Neuronal stem cell (in vitro differentiated cells): Measurements from ENCODE around the gene PIK3CG.

Source experiments
- DNase-seq: peaks from one replicate; pipeline ENCODE4 v3.0.0-alpha.2; 2013; ENCODE audit warnings: low spot score
- H2AFZ ChIP-seq: one replicate; pipeline ENCODE4 v1.6.1; 2013; ENCODE audit warnings: mild to moderate bottlenecking, low read length, inconsistent platforms
- H2AK5ac ChIP-seq: 2 replicates; pipeline ENCODE4 v1.6.1; 2013; ENCODE audit warnings: low read depth, mild to moderate bottlenecking, inconsistent platforms, low read length, moderate library complexity, mixed read lengths
- H2BK120ac ChIP-seq: 2 replicates; pipeline ENCODE4 v1.6.1; 2013; ENCODE audit warnings: low read depth, mild to moderate bottlenecking, inconsistent platforms, low read length, moderate library complexity, mixed read lengths
- H2BK12ac ChIP-seq: one replicate; pipeline ENCODE4 v1.6.1; 2013; ENCODE audit warnings: low read length, inconsistent platforms
- H2BK15ac ChIP-seq: 2 replicates; pipeline ENCODE4 v1.6.1; 2013; ENCODE audit warnings: mild to moderate bottlenecking, low read length, inconsistent platforms, mixed read lengths
- H2BK5ac ChIP-seq: one replicate; pipeline ENCODE4 v1.6.1; 2013; ENCODE audit warnings: inconsistent platforms, mild to moderate bottlenecking, low read length, moderate library complexity
- H3K14ac ChIP-seq: one replicate; pipeline ENCODE4 v1.6.1; 2013; ENCODE audit warnings: low read length, inconsistent platforms
- H3K18ac ChIP-seq: 2 replicates; pipeline ENCODE4 v1.6.1; 2013; ENCODE audit warnings: low read length, inconsistent platforms
- H3K23ac ChIP-seq: 2 replicates; pipeline ENCODE4 v1.6.1; 2013; ENCODE audit warnings: low read depth, mild to moderate bottlenecking, mixed read lengths, low read length, inconsistent platforms; ENCODE audit not compliant: poor library complexity
- H3K27ac ChIP-seq: replicated peaks from 3 replicates; pipeline ENCODE4 v1.5.1; 2013; ENCODE audit warnings: low read length, inconsistent platforms
- H3K27me3 ChIP-seq, 3 experiments: 2 replicates each; pipeline ENCODE4 v1.6.1; 2013; ENCODE audit warnings: low read length in 3 of 3, mild to moderate bottlenecking in 2 of 3, inconsistent platforms in 1 of 3, low read depth in 1 of 3, mixed read lengths in 1 of 3, moderate library complexity in 1 of 3; ENCODE audit not compliant: control insufficient read depth in 3 of 3, insufficient read depth in 3 of 3
- H3K36me3 ChIP-seq, 2 donors: replicated peaks in 1 of 2; 2 replicates each; pipeline ENCODE4 v1.6.1; 2013; ENCODE audit warnings: low read length in 2 of 2; ENCODE audit not compliant: control insufficient read depth in 2 of 2, insufficient read depth in 2 of 2
- H3K4ac ChIP-seq: 2 replicates; pipeline ENCODE4 v1.6.1; 2013; ENCODE audit warnings: inconsistent platforms, mild to moderate bottlenecking, low read length, moderate library complexity
- H3K4me1 ChIP-seq, 2 donors: 1 replicate in 1 of 2; 2 replicates in 1 of 2; pipeline ENCODE4 v1.6.1; 2013; ENCODE audit warnings: low read length in 2 of 2, low read depth in 1 of 2; ENCODE audit not compliant: control insufficient read depth in 2 of 2, insufficient read depth in 1 of 2
- H3K4me2 ChIP-seq: one replicate; pipeline ENCODE4 v1.6.1; 2013; ENCODE audit warnings: mild to moderate bottlenecking, low read length, inconsistent platforms; ENCODE audit not compliant: insufficient read depth, poor library complexity, severe bottlenecking
- H3K4me3 ChIP-seq, 2 donors: 2 replicates each; pipeline ENCODE4 v1.5.1; 2013; ENCODE audit warnings: low read length in 2 of 2, mild to moderate bottlenecking in 2 of 2, inconsistent platforms in 1 of 2, moderate library complexity in 1 of 2
- H3K79me1 ChIP-seq: one replicate; pipeline ENCODE4 v1.6.1; 2013; ENCODE audit warnings: low read depth, mild to moderate bottlenecking, inconsistent platforms, low read length, moderate library complexity
- H3K9ac ChIP-seq: one replicate; pipeline ENCODE4 v1.6.1; 2013; ENCODE audit warnings: mild to moderate bottlenecking, low read depth, low read length, inconsistent platforms; ENCODE audit not compliant: poor library complexity
- H3K9me3 ChIP-seq, 2 donors: replicated peaks in 1 of 2; 2 replicates each; pipeline versions ENCODE3 to v1.6.1; 2013; ENCODE audit warnings: low read length in 2 of 2, mild to moderate bottlenecking in 2 of 2, inconsistent platforms in 1 of 2, low read depth in 1 of 2, mixed read lengths in 1 of 2, moderate library complexity in 1 of 2; ENCODE audit not compliant: control insufficient read depth in 2 of 2, insufficient read depth in 1 of 2
- H4K8ac ChIP-seq: one replicate; pipeline ENCODE4 v1.6.1; 2013; ENCODE audit warnings: low read depth, mild to moderate bottlenecking, inconsistent platforms, low read length, moderate library complexity
- H4K91ac ChIP-seq: one replicate; pipeline ENCODE4 v1.6.1; 2013; ENCODE audit warnings: low read length, low read depth, mild to moderate bottlenecking, inconsistent platforms; ENCODE audit not compliant: poor library complexity
- WGBS, 2 donors: extraction: QIAGEN DNeasy Blood & Tissue Kit; methylation state at CpG; one replicate each; pipeline ENCODE4 v1.1.7; 2013; ENCODE audit warnings: missing lambda C conversion rate in 2 of 2, mixed read lengths in 1 of 2; ENCODE audit not compliant: insufficient read length in 2 of 2, insufficient replicate concordance in 1 of 2; ENCODE audit errors: extremely low coverage in 2 of 2; 5-methylcytosine and 5-hydroxymethylcytosine counted together

The PIK3CG gene

DNA sequence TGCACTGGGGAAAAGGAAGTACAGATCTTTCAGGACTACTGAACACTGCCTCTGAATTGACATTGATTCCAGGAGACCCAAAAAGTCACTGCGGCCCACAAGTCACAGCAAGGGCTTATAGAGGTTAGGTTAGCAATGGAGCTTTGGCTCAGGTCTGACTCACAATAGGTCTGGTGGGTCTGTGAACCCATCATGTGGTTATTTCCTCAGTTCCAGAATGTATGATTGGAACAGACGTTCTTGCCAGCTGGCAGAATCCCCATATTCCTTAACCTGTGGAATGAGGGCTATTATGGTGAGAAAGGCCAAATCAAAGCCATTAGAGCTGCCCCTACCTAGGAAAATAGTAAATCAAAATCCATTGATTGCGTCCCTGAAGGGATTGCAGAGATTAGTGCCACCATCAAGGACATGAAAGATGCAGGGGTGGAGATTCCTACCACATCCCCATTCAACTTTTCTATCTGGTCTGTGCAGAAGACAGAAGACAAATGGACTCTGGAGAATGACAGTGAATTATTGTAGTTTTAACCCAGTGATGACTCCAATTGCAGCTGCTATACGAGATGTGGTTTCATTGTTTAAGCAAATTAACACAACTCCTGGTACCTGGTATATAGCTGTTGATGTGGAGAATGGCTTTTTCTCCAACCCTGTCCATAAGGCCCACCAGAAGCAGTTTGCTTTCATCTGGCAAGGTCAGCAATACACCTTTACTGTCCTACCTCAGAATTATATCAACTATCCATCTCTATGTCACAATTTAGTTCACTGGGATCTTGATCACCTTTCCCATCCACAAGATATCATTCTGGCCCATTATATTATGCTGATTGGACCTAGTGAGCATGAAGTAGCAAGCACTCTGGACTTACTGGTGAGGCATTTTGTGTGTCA, 44.5 kb upstream of the PIK3CG start:
- Histone ChIP-seq H2AK5ac (no peak overlapping the region), H3K18ac (no peak overlapping the region)

GRCh38 chr7:106823631-106824030, 41.5 kb upstream of the PIK3CG start:
- Histone ChIP-seq H3K9me3 (peaks cover 0 to 1% of the 10 kb centered on the region in 2 donors), H4K8ac (no peak overlapping the region), H2BK15ac (no peak overlapping the region), H2BK120ac (no peak overlapping the region), H3K4me1 (no peaks in the 10 kb centered on the region), H3K4me2 (no peak overlapping the region), H3K18ac (no peak overlapping the region), H4K91ac (no peak overlapping the region), H3K14ac (no peak overlapping the region), H3K27me3 (no peaks in the 10 kb centered on the region), H2AK5ac (no peak overlapping the region), H3K27ac (no peak overlapping the region), H3K23ac (no peak overlapping the region), H3K36me3 (no peaks in the 10 kb centered on the region), H2AFZ (no peak overlapping the region), H2BK5ac (no peak overlapping the region), H3K9ac (no peak overlapping the region), H3K79me1 (no peaks in the 10 kb centered on the region), H3K4ac (no peak overlapping the region), H3K4me3 (no peak overlapping the region), H2BK12ac (no peak overlapping the region)
- DNase-seq = no peak

More for the DNA sequence above, 44.5 kb upstream of the PIK3CG start:
- no peaks in the 10 kb centered on the region for H3K36me3 ChIP-seq
- no peaks in the 10 kb centered on the region for H3K79me1 ChIP-seq
- no peak overlapping the region for H2BK120ac ChIP-seq
- no peak overlapping the region for H2BK15ac ChIP-seq
- no peak overlapping the region for H3K27ac ChIP-seq
- H3K4me2 ChIP-seq = no peak overlapping the region
- no peak for DNase-seq
- no peak overlapping the region for H3K14ac ChIP-seq
- no peak overlapping the region for H3K4me3 ChIP-seq
- no peaks in the 10 kb centered on the region for H3K4me1 ChIP-seq
- no CpG with 5 or more reads among the region's 4 CpGs for WGBS, 2 donors
- H3K9ac ChIP-seq = no peak overlapping the region
- H4K91ac ChIP-seq = no peak overlapping the region
- H3K27me3 ChIP-seq = no peaks in the 10 kb centered on the region
- H2AFZ ChIP-seq = no peak overlapping the region
- no peak overlapping the region for H2BK12ac ChIP-seq
- H3K23ac ChIP-seq = no peak overlapping the region
- no peak overlapping the region for H2BK5ac ChIP-seq
- no peak overlapping the region for H3K4ac ChIP-seq
- peaks cover 0 to 1% of the 10 kb centered on the region in 2 donors for H3K9me3 ChIP-seq
- H4K8ac ChIP-seq = no peak overlapping the region

DNA sequence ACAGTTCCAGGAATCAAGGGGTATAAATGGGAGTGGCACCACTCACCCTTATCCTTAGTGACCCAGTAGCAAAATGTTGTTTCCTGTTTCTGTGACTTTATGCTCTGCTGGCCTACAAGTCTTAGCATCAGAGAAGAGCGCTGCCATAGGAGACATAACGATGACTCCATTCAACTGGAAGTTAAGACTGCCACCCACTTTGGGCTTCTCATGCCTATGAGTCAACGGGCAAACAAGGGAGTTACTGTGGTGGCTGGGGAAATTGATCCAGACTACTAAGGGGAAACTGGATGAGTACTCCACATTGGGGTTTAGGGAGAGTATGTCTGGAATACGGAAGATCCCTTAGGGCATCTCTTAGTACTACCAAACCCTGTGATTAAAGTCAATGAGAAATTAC, 40.6 kb upstream of the PIK3CG start:
- no peak overlapping the region for H3K4ac ChIP-seq
- H3K18ac ChIP-seq = no peak overlapping the region
- no peak overlapping the region for H4K91ac ChIP-seq
- no peak overlapping the region for H3K4me3 ChIP-seq
- no peak overlapping the region for H2AK5ac ChIP-seq
- H3K9ac ChIP-seq = no peak overlapping the region
- no peaks in the 10 kb centered on the region for H3K36me3 ChIP-seq
- H4K8ac ChIP-seq = no peak overlapping the region
- H2BK15ac ChIP-seq = no peak overlapping the region
- peaks cover 0 to 1% of the 10 kb centered on the region in 2 donors for H3K9me3 ChIP-seq
- no peak overlapping the region for H2BK120ac ChIP-seq
- no peaks in the 10 kb centered on the region for H3K27me3 ChIP-seq
- H2AFZ ChIP-seq = no peak overlapping the region
- no CpG with 5 or more reads among the region's 4 CpGs for WGBS, 2 donors
- H3K4me2 ChIP-seq = no peak overlapping the region
- H3K14ac ChIP-seq = no peak overlapping the region
- no peak overlapping the region for H2BK12ac ChIP-seq
- no peak overlapping the region for H3K23ac ChIP-seq
- H3K4me1 ChIP-seq = no peaks in the 10 kb centered on the region
- no peaks in the 10 kb centered on the region for H3K79me1 ChIP-seq
- no peak overlapping the region for H3K27ac ChIP-seq
- H2BK5ac ChIP-seq = no peak overlapping the region
- no peak for DNase-seq

GRCh38 chr7:106827626-106828025, 37.5 kb upstream of the PIK3CG start:
- no peak for DNase-seq

More at GRCh38 chr7:106827626-106828025, 37.5 kb upstream of the PIK3CG start:
- no peak overlapping the region for H4K91ac ChIP-seq
- no peak overlapping the region for H4K8ac ChIP-seq
- no peak overlapping the region for H3K4me3 ChIP-seq
- no peak overlapping the region for H2AK5ac ChIP-seq
- H3K4me2 ChIP-seq = no peak overlapping the region
- no peaks in the 10 kb centered on the region for H3K4me1 ChIP-seq
- H3K18ac ChIP-seq = no peak overlapping the region
- no peaks in the 10 kb centered on the region for H3K9me3 ChIP-seq
- no peak overlapping the region for H3K27ac ChIP-seq
- H3K79me1 ChIP-seq = no peaks in the 10 kb centered on the region
- H3K9ac ChIP-seq = no peak overlapping the region
- no peak overlapping the region for H3K14ac ChIP-seq
- H2AFZ ChIP-seq = no peak overlapping the region
- no CpG with 5 or more reads among the region's 2 CpGs for WGBS, 2 donors
- H2BK12ac ChIP-seq = no peak overlapping the region
- H3K36me3 ChIP-seq = no peaks in the 10 kb centered on the region
- H2BK15ac ChIP-seq = no peak overlapping the region
- H3K27me3 ChIP-seq = no peaks in the 10 kb centered on the region
- no peak overlapping the region for H3K4ac ChIP-seq
- no peak overlapping the region for H2BK120ac ChIP-seq
- no peak overlapping the region for H2BK5ac ChIP-seq
- H3K23ac ChIP-seq = no peak overlapping the region
